Measurements from ENCODE around the gene HIBCH. TPM values are rescaled to one million over a fixed set of nuclear protein-coding genes. Genes with fewer than 3 reads are reported as not detected.

HIBCH gene
- 21.7 TPM for total RNA-seq (2021; ENCODE audit: unreplicated experiment)
- polyA plus RNA-seq (2012; ENCODE audit: insufficient read length), result 15.3 TPM
- percentile 72 among the genes with signal in this experiment for Bru-seq, nascent RNA
- BruChase-seq, experiment 1, labeled RNA remaining after a 2-hour chase, result percentile 74 among the genes with signal in this experiment
- BruChase-seq, experiment 2, labeled RNA remaining after a 6-hour chase, result percentile 66 among the genes with signal in this experiment
- long read RNA-seq, transcript HIBCH-201 (14 exons, 1,939 nt), result major isoform, 37 of 58 reads
- long read RNA-seq, partial matches to known transcripts, result 0 of 58 reads
- long read RNA-seq, other reads (novel, unspliced or antisense), result 18 of 58 reads

DNA sequence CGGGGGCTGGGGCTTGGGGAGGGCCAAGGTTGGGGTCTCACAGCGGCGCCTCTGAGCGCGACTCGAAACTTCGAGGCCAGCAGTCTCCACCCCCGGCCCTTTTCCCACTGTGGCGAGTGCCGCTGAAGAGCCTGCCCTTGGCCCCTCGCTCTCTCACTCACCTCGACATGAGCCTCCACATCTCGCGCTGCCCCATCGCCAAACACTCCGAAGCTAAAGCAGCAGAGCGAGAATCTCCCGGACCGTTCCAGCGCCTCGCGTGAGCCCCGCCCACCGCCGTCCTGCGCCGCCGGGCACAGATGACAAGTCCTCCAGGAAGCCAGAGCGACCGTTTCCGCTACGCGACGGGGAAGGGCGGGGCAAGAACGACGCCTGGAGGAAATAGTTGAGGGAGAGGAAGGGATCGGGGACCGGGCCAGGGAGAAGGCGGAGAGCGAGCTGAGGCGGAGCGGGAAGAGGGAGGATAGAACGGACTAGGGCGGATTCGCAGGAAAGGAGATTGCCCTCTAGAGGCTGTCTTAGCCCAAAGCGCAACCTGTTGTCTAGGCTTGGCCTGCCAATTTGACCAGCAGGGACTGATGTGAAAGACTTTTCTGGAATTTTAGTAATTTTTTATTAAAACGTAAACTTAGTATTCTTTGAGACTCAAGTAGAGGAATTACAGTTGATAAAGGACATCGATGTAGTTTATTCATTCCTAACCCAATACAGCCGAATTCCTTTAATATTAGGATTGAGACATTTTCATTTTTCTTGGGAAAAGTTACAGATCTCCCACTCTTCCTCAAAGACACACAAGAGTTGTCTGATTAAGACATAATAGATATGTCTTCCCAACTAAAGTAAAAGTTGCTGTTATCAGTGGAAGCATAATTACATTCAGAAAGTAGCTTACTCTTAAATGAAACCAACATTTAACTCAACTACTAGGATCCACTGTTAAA, at the start of gene HIBCH:
TSS of gene HIBCH (minus strand) at position 272 of the 944 bp plus-strand sequence. CDS start at position 196, 76 bp downstream.
- Histone ChIP-seq H3K4me1 (ENCODE audit: control insufficient read depth, insufficient read depth, low read length) (peaks cover 23% of the 10 kb centered on the region), H3K9me3 (ENCODE audit: control insufficient read depth, insufficient read depth, low read depth, low read length) (no peaks in the 10 kb centered on the region), H3K27me3 (ENCODE audit: control insufficient read depth, insufficient read depth, low read length) (no peaks in the 10 kb centered on the region), H3K4me3 (ENCODE audit: low read depth in 2 of 2, low read length in 2 of 2) (peak within 1 kb of the TSS; percentile 76 to 87), H3K27ac (ENCODE audit: low read length) (peak within 1 kb of the TSS; percentile 93), H3K36me3 (ENCODE audit: control insufficient read depth, insufficient read depth, low read length) (no peaks in the 10 kb centered on the region)
- BruUV-seq (replicated peaks), result no TSS peak
- TF ChIP-seq SIN3A (IDR thresholded peaks at IDR 0.05; ENCODE audit: borderline replicate concordance, insufficient read depth, low read depth, low read length) (no peak), TCF7L2 (IDR thresholded peaks at IDR 0.05; ENCODE audit: low read depth, low read length) (no peak), REST (IDR thresholded peaks at IDR 0.05; ENCODE audit: insufficient read depth in 1 of 2, low read depth in 2 of 2, low read length in 1 of 2) (0 out of 4 replicates have a peak, but pooled peaks of 1 of the 2 experiments have one; percentile 32), POLR2AphosphoS5 (IDR thresholded peaks at IDR 0.05; ENCODE audit: low read depth, low read length) (peak; percentile 65)
- TF ChIP-seq, protein P1, sequence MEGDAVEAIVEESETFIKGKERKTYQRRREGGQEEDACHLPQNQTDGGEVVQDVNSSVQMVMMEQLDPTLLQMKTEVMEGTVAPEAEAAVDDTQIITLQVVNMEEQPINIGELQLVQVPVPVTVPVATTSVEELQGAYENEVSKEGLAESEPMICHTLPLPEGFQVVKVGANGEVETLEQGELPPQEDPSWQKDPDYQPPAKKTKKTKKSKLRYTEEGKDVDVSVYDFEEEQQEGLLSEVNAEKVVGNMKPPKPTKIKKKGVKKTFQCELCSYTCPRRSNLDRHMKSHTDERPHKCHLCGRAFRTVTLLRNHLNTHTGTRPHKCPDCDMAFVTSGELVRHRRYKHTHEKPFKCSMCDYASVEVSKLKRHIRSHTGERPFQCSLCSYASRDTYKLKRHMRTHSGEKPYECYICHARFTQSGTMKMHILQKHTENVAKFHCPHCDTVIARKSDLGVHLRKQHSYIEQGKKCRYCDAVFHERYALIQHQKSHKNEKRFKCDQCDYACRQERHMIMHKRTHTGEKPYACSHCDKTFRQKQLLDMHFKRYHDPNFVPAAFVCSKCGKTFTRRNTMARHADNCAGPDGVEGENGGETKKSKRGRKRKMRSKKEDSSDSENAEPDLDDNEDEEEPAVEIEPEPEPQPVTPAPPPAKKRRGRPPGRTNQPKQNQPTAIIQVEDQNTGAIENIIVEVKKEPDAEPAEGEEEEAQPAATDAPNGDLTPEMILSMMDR (IDR thresholded peaks at IDR 0.05), result peak; percentile 91
- intact Hi-C loops (cut with micrococcal nuclease; ENCODE audit: unreplicated experiment), result no loop called here
- CTCF ChIA-PET, result interaction anchor here (1.6 kb wide), 1 partner anchor 23 kb away, joined by 5 read pairs; the partner anchor contains the start of gene INPP1
- in situ Hi-C loops (cut with HindIII; ENCODE audit: low pct_unique_long_range_greater_than_20kb, low sequenced_read_pairs), result no loop called here
- DNase-seq (ENCODE audit: low read depth, low spot score) (peak; percentile 93), ATAC-seq (peak; percentile 99)
- POLR2A ChIA-PET, result no interaction called here

DNA sequence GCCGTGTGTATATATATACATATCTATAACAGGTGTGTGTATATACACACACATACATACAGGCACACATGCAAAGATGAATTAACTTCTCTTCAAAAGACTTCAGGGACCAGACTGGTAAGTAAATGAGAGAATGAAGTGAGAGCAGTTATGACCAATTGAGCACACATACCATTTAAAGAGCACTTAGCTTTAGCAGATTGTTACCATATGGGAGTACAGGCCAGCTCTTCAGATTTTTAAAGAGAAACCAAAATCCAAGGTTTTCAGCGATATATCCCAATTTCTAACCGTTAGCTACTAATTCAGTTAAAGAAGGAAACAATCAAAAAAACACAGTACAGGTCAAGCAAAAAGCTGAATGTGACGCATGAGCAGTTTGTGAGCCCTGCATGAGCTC, 47.5 kb upstream of the HIBCH start:
- no TSS peak for BruUV-seq (replicated peaks)
- intact Hi-C loops (cut with micrococcal nuclease; ENCODE audit: unreplicated experiment) (no loop called here), in situ Hi-C loops (cut with HindIII; ENCODE audit: low pct_unique_long_range_greater_than_20kb, low sequenced_read_pairs) (no loop called here)
- no peak overlapping the region for H3K27ac ChIP-seq (ENCODE audit: low read length)
- H3K4me1 ChIP-seq (ENCODE audit: control insufficient read depth, insufficient read depth, low read length), result no peaks in the 10 kb centered on the region
- no peak for ATAC-seq
- no peaks in the 10 kb centered on the region for H3K9me3 ChIP-seq (ENCODE audit: control insufficient read depth, insufficient read depth, low read depth, low read length)
- H3K36me3 ChIP-seq (ENCODE audit: control insufficient read depth, insufficient read depth, low read length), result no peaks in the 10 kb centered on the region
- no peaks in the 10 kb centered on the region for H3K27me3 ChIP-seq (ENCODE audit: control insufficient read depth, insufficient read depth, low read length)
- TF ChIP-seq TCF7L2 (IDR thresholded peaks at IDR 0.05; ENCODE audit: low read depth, low read length) (no peak), POLR2AphosphoS5 (IDR thresholded peaks at IDR 0.05; ENCODE audit: low read depth, low read length) (no peak), REST (IDR thresholded peaks at IDR 0.05; ENCODE audit: insufficient read depth in 1 of 2, low read depth in 2 of 2, low read length in 1 of 2) (no peak), SIN3A (IDR thresholded peaks at IDR 0.05; ENCODE audit: borderline replicate concordance, insufficient read depth, low read depth, low read length) (no peak)
- TF ChIP-seq, protein P1 (IDR thresholded peaks at IDR 0.05), result no peak
- CTCF ChIA-PET, result no interaction called here
- POLR2A ChIA-PET, result no interaction called here
- no peak for DNase-seq (ENCODE audit: low read depth, low spot score)
- no peak overlapping the region for H3K4me3 ChIP-seq (ENCODE audit: low read depth in 2 of 2, low read length in 2 of 2)
